ENCODE data around the gene CDC42EP4. TPM values are rescaled to one million over a fixed set of nuclear protein-coding genes. Genes with fewer than 3 reads are reported as not detected.

CDC42EP4 gene
- total RNA-seq, 1 experiment from 2014 or later: 48.4 TPM

- Histone ChIP-seq H3K4me2 (no peak overlapping the region), H3F3A (ENCODE audit: insufficient read depth, low read depth) (0 out of 2 replicates have a peak, but pooled peaks cover 7% of the 10 kb centered on the region), H3K36me3 (ENCODE audit: low read depth) (no peaks in the 10 kb centered on the region), H3K4me3 (no peak overlapping the region), H3K27me3 (ENCODE audit: insufficient read depth, low read depth) (no peaks in the 10 kb centered on the region), H2AFZ (no peak overlapping the region), H3K9me2 (ENCODE audit: insufficient read depth) (no peaks in the 10 kb centered on the region), H3K27ac (no peak overlapping the region), H3K4me1 (replicated peaks; ENCODE audit: insufficient read depth) (peaks cover 11% of the 10 kb centered on the region), H4K20me1 (ENCODE audit: insufficient read depth) (no peaks in the 10 kb centered on the region), H3K9me3 (ENCODE audit: insufficient read depth, low read depth) (no peaks in the 10 kb centered on the region), H3K79me2 (ENCODE audit: low read depth) (no peaks in the 10 kb centered on the region)
- ChIA-PET POLR2A (ENCODE audit: unreplicated experiment) (interaction anchor here (0.6 kb wide), 1 partner anchor 97 kb away, joined by 3 read pairs; no protein-coding TSS in a partner anchor), CTCF (no interaction called here)
- no peak for DNase-seq
- BruUV-seq (replicated peaks): no TSS peak
- intact Hi-C loops (cut with micrococcal nuclease; ENCODE audit: unreplicated experiment): no loop called here
- TF ChIP-seq CTCF (conservative IDR thresholded peaks at IDR 0.05): no peak
- no peak for TF ChIP-seq EZH2 (IDR thresholded peaks at IDR 0.05; ENCODE audit: low read depth)
These were observed 46.2 kb upstream of the CDC42EP4 start for GRCh38 chr17:73357981-73358380.

DNA sequence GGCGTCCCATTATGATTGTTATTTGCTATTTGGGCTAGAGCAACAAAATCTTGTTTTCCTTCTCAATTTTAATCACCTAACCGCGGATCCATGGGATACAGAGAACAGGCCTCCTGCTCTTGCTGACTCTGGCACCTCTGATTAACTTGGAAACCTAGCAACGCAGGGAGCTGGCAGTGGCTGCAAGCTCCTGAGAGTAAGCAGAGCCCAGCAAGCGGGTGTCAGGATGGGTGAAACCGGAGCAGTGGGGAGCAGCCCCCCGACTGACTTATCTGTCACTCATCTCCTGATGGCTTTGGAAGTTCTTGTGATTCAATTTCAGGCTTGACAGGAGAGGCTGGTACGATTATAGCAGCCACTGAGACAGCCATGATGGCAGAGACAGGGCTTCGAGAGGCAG lies 45.5 kb upstream of the CDC42EP4 start:
- Histone ChIP-seq H3K4me3 (no peak overlapping the region), H3K36me3 (ENCODE audit: low read depth) (no peaks in the 10 kb centered on the region), H3K79me2 (ENCODE audit: low read depth) (no peaks in the 10 kb centered on the region), H2AFZ (no peak overlapping the region), H3K27ac (no peak overlapping the region), H3F3A (ENCODE audit: insufficient read depth, low read depth) (0 out of 2 replicates have a peak, but pooled peaks cover 7% of the 10 kb centered on the region), H3K9me2 (ENCODE audit: insufficient read depth) (no peaks in the 10 kb centered on the region), H3K9me3 (ENCODE audit: insufficient read depth, low read depth) (no peaks in the 10 kb centered on the region), H3K4me2 (no peak overlapping the region), H3K4me1 (replicated peaks; ENCODE audit: insufficient read depth) (peaks cover 11% of the 10 kb centered on the region), H4K20me1 (ENCODE audit: insufficient read depth) (no peaks in the 10 kb centered on the region), H3K27me3 (ENCODE audit: insufficient read depth, low read depth) (no peaks in the 10 kb centered on the region)
- no TSS peak for BruUV-seq (replicated peaks)
- CTCF ChIA-PET: no interaction called here
- POLR2A ChIA-PET (ENCODE audit: unreplicated experiment): no interaction called here
- no peak for DNase-seq
- intact Hi-C loops (cut with micrococcal nuclease; ENCODE audit: unreplicated experiment): no loop called here
- TF ChIP-seq CTCF (conservative IDR thresholded peaks at IDR 0.05) (no peak), EZH2 (IDR thresholded peaks at IDR 0.05; ENCODE audit: low read depth) (no peak)

DNA sequence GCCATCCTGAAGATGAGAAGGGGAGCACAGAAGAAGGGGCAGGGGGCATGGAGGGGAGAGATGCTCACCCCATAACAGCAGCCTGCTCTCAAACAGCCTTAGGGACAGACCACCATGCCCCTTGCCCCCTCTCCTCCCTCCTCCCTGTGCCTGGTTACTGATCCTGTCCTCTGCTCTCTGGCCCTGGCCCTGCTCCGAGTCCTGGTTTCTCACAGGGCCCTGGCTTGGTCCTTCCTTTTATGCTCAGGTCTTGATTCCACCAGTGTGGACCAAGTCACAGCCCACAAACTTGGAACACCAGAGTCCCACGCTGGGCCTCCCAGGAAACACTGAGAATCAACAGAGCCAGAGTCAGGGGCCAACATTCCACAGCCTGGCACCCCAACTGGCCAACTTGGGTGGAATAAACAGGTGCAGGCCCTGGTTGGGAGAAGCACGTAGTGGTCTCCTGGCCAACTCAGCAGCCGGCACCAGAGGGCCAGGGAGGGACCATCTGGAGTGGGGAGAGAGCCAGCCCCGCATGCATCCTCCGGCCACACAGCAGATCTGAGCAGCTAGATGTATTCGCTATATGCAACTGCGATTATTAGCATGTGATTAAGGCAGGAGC lies 44.9 kb upstream of the CDC42EP4 start:
- Histone ChIP-seq H3K27ac (no peak overlapping the region), H3K79me2 (ENCODE audit: low read depth) (no peaks in the 10 kb centered on the region), H3K4me1 (replicated peaks; ENCODE audit: insufficient read depth) (peaks cover 11% of the 10 kb centered on the region), H2AFZ (no peak overlapping the region), H3K4me3 (no peak overlapping the region), H3K27me3 (ENCODE audit: insufficient read depth, low read depth) (no peaks in the 10 kb centered on the region), H3K9me3 (ENCODE audit: insufficient read depth, low read depth) (no peaks in the 10 kb centered on the region), H3F3A (ENCODE audit: insufficient read depth, low read depth) (0 out of 2 replicates have a peak, but pooled peaks cover 7% of the 10 kb centered on the region), H4K20me1 (ENCODE audit: insufficient read depth) (no peaks in the 10 kb centered on the region), H3K36me3 (ENCODE audit: low read depth) (no peaks in the 10 kb centered on the region), H3K4me2 (no peak overlapping the region), H3K9me2 (ENCODE audit: insufficient read depth) (no peaks in the 10 kb centered on the region)
- BruUV-seq (replicated peaks): no TSS peak
- POLR2A ChIA-PET (ENCODE audit: unreplicated experiment): no interaction called here
- intact Hi-C loops (cut with micrococcal nuclease; ENCODE audit: unreplicated experiment): no loop called here
- CTCF ChIA-PET: no interaction called here
- TF ChIP-seq CTCF (conservative IDR thresholded peaks at IDR 0.05): no peak
- TF ChIP-seq EZH2 (IDR thresholded peaks at IDR 0.05; ENCODE audit: low read depth): no peak
- no peak for DNase-seq
